Activated CD8-positive, alpha-beta memory T cell treated with anti-CD3 and anti-CD28 coated beads, Interleukin-2, amount 50 U/mL, for 4 hours (primary cell): ENCODE measurements around the gene LST1.
A peak's percentile ranks its signal among the peaks of the same experiment; 100 is the strongest.

ENCODE experiments used
- DNase-seq: peaks from one replicate; pipeline ENCODE4 v3.0.0-alpha.2; 2020

The LST1 gene

GRCh38 chr6:31560697-31561058 is 25.4 kb upstream of the LST1 start:
- no peak for DNase-seq

- no peak for DNase-seq
These were observed 18.3 kb upstream of the LST1 start for GRCh38 chr6:31567531-31568370.

DNA sequence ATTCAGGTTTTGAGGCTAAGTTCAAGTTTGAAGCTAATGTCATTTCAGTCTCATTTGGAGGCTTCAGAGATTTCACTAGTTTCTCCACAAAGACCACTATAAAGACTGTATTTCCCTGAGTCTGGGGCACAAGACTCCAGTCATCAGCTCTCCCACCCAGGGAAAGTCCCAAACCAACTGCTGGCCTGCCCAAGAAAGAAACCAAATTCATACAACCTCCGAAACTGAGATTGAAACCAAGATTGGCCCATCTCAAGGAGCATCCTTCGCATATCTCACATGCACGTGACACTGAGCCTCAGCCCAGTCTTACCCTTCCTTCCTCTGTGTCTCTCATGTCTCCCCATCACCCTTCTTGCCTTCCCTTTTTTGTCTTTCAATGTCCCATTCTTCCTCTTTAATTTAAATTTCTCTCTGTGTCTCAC is 17.5 kb upstream of the LST1 start:
- peak; percentile 56 for DNase-seq

- DNase-seq, result no peak
These were observed 16.1 kb upstream of the LST1 start for GRCh38 chr6:31569861-31570536.

GRCh38 chr6:31572041-31572911 is 13.8 kb upstream of the LST1 start, which contains the start of gene LTA:
TSS of gene LTA (plus strand) at chr6:31572289. CDS start at chr6:31572743, 454 bp downstream.
- DNase-seq, result peak; percentile 70

DNA sequence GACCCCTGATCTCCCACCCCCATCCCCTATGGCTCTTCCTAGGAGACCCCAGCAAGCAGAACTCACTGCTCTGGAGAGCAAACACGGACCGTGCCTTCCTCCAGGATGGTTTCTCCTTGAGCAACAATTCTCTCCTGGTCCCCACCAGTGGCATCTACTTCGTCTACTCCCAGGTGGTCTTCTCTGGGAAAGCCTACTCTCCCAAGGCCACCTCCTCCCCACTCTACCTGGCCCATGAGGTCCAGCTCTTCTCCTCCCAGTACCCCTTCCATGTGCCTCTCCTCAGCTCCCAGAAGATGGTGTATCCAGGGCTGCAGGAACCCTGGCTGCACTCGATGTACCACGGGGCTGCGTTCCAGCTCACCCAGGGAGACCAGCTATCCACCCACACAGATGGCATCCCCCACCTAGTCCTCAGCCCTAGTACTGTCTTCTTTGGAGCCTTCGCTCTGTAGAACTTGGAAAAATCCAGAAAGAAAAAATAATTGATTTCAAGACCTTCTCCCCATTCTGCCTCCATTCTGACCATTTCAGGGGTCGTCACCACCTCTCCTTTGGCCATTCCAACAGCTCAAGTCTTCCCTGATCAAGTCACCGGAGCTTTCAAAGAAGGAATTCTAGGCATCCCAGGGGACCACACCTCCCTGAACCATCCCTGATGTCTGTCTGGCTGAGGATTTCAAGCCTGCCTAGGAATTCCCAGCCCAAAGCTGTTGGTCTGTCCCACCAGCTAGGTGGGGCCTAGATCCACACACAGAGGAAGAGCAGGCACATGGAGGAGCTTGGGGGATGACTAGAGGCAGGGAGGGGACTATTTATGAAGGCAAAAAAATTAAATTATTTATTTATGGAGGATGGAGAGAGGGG is 12.6 kb upstream of the LST1 start:
- no peak for DNase-seq

GRCh38 chr6:31574106-31575061 is 11.7 kb upstream of the LST1 start:
- no peak for DNase-seq

GRCh38 chr6:31575335-31575901 is 10.7 kb upstream of the LST1 start, which contains the start of gene TNF:
TSS of gene TNF (plus strand) at chr6:31575565. CDS start at chr6:31575742, 177 bp downstream.
- DNase-seq, result peak; percentile 64

DNA sequence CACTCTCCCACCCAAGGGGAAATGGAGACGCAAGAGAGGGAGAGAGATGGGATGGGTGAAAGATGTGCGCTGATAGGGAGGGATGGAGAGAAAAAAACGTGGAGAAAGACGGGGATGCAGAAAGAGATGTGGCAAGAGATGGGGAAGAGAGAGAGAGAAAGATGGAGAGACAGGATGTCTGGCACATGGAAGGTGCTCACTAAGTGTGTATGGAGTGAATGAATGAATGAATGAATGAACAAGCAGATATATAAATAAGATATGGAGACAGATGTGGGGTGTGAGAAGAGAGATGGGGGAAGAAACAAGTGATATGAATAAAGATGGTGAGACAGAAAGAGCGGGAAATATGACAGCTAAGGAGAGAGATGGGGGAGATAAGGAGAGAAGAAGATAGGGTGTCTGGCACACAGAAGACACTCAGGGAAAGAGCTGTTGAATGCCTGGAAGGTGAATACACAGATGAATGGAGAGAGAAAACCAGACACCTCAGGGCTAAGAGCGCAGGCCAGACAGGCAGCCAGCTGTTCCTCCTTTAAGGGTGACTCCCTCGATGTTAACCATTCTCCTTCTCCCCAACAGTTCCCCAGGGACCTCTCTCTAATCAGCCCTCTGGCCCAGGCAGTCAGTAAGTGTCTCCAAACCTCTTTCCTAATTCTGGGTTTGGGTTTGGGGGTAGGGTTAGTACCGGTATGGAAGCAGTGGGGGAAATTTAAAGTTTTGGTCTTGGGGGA is 10.0 kb upstream of the LST1 start:
- no peak for DNase-seq

DNA sequence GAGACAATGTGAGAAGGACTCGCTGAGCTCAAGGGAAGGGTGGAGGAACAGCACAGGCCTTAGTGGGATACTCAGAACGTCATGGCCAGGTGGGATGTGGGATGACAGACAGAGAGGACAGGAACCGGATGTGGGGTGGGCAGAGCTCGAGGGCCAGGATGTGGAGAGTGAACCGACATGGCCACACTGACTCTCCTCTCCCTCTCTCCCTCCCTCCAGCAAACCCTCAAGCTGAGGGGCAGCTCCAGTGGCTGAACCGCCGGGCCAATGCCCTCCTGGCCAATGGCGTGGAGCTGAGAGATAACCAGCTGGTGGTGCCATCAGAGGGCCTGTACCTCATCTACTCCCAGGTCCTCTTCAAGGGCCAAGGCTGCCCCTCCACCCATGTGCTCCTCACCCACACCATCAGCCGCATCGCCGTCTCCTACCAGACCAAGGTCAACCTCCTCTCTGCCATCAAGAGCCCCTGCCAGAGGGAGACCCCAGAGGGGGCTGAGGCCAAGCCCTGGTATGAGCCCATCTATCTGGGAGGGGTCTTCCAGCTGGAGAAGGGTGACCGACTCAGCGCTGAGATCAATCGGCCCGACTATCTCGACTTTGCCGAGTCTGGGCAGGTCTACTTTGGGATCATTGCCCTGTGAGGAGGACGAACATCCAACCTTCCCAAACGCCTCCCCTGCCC is 9.0 kb upstream of the LST1 start:
- DNase-seq, result no peak

GRCh38 chr6:31577579-31577966 is 8.5 kb upstream of the LST1 start:
- no peak for DNase-seq

GRCh38 chr6:31578184-31579118 is 7.6 kb upstream of the LST1 start:
- DNase-seq, result no peak

- no peak for DNase-seq
These were observed 7.0 kb upstream of the LST1 start for GRCh38 chr6:31579119-31579505.

DNA sequence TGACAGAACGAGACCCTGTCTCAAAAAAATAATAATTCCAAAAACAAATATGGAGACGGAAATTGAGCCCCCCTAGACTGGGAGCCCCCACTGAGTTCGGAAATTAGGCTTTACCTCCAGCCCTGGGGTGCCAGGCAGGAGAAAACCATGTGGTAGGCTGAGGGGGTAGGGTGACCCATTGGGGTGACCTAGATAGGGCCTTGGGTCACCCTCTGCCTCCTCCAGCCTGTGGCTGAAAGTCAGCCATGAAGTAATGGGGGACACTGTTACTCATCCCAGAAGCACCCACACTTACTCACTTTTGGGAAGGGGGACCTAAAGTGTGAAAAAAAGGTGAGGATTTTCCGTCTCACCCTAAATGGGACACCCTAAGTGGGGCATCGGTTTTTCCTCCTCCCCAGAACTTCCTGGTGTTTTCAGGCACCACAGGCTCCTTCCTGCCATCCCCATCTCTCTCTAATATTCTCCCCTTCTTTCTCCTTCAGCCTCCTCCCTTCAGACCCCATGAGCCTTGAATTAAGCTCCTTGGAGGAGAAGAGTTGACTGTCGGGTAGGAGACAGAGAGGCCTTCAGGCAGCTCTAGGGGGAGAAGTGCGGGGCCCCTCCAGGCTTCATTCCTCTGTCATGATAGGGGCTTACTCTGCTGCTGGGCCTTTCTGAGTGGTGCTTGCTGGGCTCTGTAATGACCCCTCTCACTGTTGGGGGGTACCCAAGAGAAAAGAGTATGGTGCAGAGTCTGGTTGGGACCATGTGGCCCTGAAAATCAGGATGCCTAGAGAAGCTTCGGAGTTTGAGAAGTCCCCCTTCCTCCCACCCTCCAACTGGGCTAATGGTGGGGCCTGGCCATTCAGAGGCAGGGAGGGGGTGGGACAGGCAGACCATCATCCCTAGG is 6.3 kb upstream of the LST1 start:
- no peak for DNase-seq

DNA sequence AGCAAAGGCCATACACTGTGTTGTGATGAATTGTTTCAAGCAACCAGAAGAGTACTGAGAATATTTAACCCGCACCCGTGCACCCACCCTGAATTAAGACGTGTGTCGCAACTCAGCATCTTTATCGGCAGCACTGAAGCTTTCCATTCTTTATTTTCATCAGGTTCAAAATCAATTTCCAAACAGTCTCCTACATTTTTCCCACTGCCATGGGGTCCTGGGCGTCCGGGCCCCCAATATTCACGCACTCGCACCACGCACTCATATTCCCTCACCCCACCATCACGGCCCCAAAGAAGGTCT is 5.7 kb upstream of the LST1 start:
- DNase-seq, result no peak

DNA sequence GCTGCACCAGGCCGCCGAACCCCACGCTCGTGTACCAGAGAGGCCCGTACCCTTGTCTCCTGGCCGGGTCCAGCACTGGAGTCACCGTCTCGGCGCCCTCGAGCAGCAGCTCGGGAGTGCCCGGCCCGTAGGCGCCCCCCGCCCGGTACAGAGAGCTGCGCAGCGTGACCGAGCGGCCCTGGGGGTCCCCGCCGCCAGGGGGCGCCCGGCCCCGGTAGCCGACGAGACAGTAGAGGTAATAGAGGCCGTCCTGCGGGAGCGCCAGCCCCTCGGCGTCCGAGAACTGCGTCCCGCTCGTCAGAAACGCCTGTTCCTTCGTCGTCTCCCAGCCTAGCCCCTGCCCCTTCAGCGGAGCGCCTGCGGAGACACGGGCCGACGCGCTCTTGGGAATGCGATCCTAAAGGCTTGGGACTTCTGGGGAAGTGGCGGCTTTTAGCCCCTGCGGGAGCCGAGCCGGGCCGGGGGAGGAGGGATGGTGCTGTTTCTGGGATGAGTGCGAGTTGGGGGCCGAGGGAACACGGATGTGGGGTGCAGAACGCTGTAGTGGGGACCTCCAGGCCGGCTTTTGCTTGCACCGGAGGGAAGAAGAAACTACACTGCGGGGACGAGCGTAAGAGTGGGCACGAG is 5.2 kb upstream of the LST1 start:
- DNase-seq, result peak; percentile 92
